Retinal pigment epithelial cell (primary cell): ENCODE results near the gene RLN2.
"Not testable (repeated sequence)": the region's sequence is repeated elsewhere in the genome, so short reads cannot be mapped to it uniquely, and the experiment has no call there.

ENCODE experiments used
- DNase-seq: peaks from one replicate; pipeline ENCODE4 v3.0.0-alpha.2; 2010; ENCODE audit warnings: low read depth
- H3K4me3 ChIP-seq: 2 replicates; pipeline ENCODE4 v1.5.1; 2011; ENCODE audit warnings: mild to moderate bottlenecking, low read length, control low read depth, moderate library complexity
- TF ChIP-seq, protein P1 (sequence below): conservative IDR thresholded peaks from 2 replicates; pipeline ENCODE4 v1.5.1; 2011; ENCODE audit warnings: low read depth, low read length, control low read depth, inconsistent platforms

Gene RLN2

GRCh38 chr9:5321058-5321457, 16.5 kb upstream of the RLN2 start:
- no peak overlapping the region for H3K4me3 ChIP-seq
- DNase-seq, result no peak
- TF ChIP-seq, protein P1, sequence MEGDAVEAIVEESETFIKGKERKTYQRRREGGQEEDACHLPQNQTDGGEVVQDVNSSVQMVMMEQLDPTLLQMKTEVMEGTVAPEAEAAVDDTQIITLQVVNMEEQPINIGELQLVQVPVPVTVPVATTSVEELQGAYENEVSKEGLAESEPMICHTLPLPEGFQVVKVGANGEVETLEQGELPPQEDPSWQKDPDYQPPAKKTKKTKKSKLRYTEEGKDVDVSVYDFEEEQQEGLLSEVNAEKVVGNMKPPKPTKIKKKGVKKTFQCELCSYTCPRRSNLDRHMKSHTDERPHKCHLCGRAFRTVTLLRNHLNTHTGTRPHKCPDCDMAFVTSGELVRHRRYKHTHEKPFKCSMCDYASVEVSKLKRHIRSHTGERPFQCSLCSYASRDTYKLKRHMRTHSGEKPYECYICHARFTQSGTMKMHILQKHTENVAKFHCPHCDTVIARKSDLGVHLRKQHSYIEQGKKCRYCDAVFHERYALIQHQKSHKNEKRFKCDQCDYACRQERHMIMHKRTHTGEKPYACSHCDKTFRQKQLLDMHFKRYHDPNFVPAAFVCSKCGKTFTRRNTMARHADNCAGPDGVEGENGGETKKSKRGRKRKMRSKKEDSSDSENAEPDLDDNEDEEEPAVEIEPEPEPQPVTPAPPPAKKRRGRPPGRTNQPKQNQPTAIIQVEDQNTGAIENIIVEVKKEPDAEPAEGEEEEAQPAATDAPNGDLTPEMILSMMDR, result peak; percentile 30

DNA sequence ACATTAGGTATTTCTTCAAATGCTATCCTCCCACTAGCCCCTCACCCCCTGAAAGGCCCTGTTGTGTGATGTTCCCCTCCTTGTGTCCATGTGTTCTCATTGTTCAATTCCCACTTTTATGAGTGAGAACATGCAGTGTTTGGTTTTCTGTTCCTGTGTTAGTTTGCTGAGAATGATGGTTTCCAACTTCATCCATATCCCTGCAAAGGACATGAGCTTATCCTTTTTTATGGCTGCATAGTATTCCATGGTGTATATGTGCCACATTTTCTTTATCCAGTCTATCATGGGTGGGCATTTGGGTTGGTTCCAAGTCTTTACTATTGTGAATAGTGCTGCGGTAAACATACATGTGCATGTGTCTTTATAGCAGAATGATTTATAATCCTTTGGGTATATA, 11.9 kb upstream of the RLN2 start:
- not testable (repeated sequence) for H3K4me3 ChIP-seq, DNase-seq

DNA sequence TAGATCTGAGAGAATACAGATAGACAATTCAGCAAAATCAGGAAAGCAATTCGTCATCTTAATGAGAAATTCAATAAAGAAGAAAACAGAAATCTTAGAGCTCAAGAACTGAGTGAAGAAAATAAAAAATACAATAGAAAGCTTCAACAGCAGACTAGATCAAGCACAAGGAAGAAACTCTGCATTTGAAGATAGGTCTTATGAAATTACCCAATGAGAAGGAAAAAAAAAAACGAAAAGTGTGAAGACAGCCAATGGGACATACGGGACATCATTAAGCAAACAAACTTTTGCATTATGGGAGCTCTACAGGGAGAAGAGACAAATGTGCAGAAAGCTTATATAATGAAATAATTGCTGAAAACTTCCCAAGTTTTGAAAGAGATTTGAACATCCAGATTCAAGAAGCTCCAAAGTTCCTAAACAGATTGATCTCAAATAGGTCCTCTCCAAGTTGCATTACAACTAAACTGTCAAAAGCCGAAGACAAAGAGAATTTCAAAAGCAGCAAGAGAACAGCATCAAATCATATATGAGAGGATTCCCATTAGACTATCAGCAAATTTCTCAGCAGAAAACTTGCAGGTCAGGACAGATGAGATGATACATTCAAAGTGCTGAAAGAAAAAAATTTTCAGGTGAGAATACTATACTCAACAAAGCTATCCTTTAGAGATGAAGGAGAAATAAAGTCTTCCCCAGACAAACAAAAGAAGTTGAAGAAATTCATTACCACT, 10.8 kb upstream of the RLN2 start:
- DNase-seq, result no peak
- TF ChIP-seq, protein P1, result no peak

GRCh38 chr9:5310851-5311250, 6.3 kb upstream of the RLN2 start:
- no peak overlapping the region for H3K4me3 ChIP-seq
- TF ChIP-seq, protein P1, result no peak
- DNase-seq, result no peak

More for the DNA sequence above, 10.8 kb upstream of the RLN2 start:
- H3K4me3 ChIP-seq, result no peak overlapping the region

DNA sequence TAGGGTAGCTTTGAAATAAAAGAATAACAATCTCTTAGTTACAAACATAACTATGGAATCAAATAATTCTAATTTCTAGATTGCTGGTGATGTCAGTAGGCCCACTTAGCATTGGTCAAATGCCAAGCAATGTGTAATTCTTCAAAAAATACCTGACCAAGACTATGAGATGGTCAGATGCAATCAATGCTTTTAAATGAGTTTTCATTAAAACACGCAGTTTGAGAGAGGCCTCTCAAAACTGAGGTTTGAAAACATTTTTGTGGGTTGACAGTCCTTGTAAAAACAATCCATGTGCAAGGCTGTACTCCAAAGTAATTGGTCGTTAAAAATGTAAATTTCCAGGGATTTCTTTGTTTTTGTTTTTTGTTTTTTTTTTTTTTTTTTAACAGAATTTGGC, 1.2 kb upstream of the RLN2 start:
- no peak for DNase-seq
- H3K4me3 ChIP-seq, result no peak overlapping the region
- TF ChIP-seq, protein P1, result no peak

DNA sequence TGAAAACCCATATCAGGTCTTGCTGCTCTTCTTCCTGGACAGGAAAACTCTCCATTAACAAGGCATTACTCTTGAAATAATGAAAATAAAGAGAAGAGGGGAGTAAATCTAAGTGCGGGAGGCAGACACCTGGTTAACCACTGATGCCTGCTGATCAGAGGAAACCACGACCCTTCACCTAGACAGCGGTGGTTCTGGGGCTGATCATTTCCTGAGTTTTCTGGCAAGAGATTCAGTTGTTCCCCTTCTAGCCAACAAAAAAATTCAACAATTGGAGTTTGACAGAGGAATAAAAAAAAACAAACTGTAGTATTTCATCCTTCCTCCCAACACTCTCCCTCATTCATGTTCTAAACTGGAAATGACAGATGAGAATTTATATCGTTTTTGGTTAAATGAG, 3.0 kb downstream of the RLN2 start:
- DNase-seq, result no peak
- H3K4me3 ChIP-seq, result no peak overlapping the region
- TF ChIP-seq, protein P1, result no peak

GRCh38 chr9:5292141-5292540, 12.4 kb downstream of the RLN2 start:
- no peak overlapping the region for H3K4me3 ChIP-seq
- DNase-seq, result no peak
- TF ChIP-seq, protein P1, result no peak
